MM.1S (cell line): Measurements from ENCODE around the gene PODXL2.

Experiments used
- EZH2 ChIP-seq: fragments of 300-600 bp; sonication (generic); optimal IDR thresholded peaks from 2 replicates; pipeline ENCODE3; 2017; ENCODE audit warnings: low read depth, mild to moderate bottlenecking, antibody characterized with exemption, low read length, mixed read lengths
- TF ChIP-seq, protein P1 (sequence below): fragments of 300-600 bp; sonication (generic); IDR thresholded peaks from 2 replicates; pipeline ENCODE4 v1.5.1; 2016; ENCODE audit warnings: antibody characterized with exemption, low read length, mixed read lengths

DNA sequence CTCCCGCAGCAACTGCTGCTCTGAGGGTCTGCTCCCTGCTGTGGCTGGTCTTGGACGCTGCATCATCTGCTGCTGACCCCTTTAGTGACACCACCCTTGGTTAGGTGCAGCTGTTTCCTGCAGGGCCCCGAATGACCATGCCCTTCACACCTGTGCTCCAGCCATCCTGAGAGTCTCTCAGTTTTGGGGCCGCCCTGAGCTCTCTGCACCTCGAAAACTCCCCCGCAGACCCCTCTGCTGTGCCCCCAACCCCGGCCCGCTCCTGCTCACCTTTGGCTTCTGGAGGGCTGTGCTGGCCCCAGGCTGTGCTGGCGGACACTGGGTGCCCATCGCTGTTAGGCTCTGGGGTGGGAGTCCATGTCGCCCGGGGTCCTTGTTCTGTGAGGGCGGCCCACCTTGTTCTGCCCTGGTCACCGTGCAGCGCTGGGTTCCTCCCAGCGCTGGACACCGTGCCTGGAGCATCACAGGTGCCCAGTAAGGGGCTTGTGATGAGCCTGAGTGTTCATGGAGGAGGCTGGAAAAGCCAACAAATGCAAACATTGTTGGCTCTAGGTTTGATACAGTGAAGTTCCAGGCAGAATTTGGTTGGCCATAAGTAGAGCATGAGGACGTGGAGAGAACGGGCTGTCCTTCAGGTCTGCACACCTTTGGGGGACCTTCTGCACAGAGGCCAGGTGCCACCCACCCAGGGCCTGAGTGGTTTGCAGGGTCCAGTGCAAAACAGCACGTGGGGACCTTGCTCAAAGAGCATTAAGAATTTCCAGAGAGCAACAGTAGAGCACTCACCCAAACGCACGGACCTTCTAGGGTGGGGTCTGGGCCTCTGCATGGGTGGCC lies 56.1 kb downstream of the PODXL2 start:
- TF ChIP-seq, protein P1, sequence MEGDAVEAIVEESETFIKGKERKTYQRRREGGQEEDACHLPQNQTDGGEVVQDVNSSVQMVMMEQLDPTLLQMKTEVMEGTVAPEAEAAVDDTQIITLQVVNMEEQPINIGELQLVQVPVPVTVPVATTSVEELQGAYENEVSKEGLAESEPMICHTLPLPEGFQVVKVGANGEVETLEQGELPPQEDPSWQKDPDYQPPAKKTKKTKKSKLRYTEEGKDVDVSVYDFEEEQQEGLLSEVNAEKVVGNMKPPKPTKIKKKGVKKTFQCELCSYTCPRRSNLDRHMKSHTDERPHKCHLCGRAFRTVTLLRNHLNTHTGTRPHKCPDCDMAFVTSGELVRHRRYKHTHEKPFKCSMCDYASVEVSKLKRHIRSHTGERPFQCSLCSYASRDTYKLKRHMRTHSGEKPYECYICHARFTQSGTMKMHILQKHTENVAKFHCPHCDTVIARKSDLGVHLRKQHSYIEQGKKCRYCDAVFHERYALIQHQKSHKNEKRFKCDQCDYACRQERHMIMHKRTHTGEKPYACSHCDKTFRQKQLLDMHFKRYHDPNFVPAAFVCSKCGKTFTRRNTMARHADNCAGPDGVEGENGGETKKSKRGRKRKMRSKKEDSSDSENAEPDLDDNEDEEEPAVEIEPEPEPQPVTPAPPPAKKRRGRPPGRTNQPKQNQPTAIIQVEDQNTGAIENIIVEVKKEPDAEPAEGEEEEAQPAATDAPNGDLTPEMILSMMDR = no peak
- TF ChIP-seq EZH2 = no peak
